GM12878 (cell line): ENCODE results near the gene FOXO1. TPM values are rescaled to one million over a fixed set of nuclear protein-coding genes. Genes with fewer than 3 reads are reported as not detected.

ENCODE experiments used
- ATAC-seq: fragments of 200-7000 bp; cut with Tn5 transposase; 3 replicates; pipeline ENCODE4 v1.9.1; 2020; ENCODE audit warnings: mild to moderate bottlenecking, moderate library complexity
- BruUV-seq: library from RNA; stranded (reverse); fragments of 400-500 nt; replicated peaks from 2 replicates; lab custom pipeline; 2021; lab: Mats Ljungman, UMichigan
- CTCF ChIA-PET: fragments of 300-600 bp; sonication (Branson Sonifier 250); formaldehyde crosslinking; extraction: SDS; loops from one replicate; lab custom pipeline; 2021; ENCODE audit warnings: inconsistent platforms; lab: Yijun Ruan, JAX
- POLR2A ChIA-PET: fragments of 350-600 bp; formaldehyde crosslinking; extraction: SDS; loops from one replicate; lab custom pipeline; 2021; ENCODE audit warnings: inconsistent platforms; lab: Charles Lee
- RAD21 ChIA-PET: fragments of 300-600 bp; sonication (Branson Sonifier 250); formaldehyde crosslinking; loops from one replicate; lab custom pipeline; 2023; ENCODE audit warnings: antibody characterized with exemption; ENCODE audit not compliant: unreplicated experiment; lab: Charles Lee
- SMC1A ChIA-PET: fragments of 300-600 bp; sonication (Branson Sonifier 250); formaldehyde crosslinking; loops from one replicate; lab custom pipeline; 2023; ENCODE audit not compliant: unreplicated experiment, uncharacterized antibody; lab: Charles Lee
- DNase-seq: peaks from one replicate; pipeline ENCODE4 v3.0.0-alpha.2; 2011; ENCODE audit warnings: low read depth, low spot score
- FAIRE-seq: peaks from 3 replicates; lab custom pipeline; 2011; peaks lifted over from hg19 to GRCh38; lab: Jason Lieb, UNC
- H2AFZ ChIP-seq: 2 replicates; pipeline ENCODE4 v1.6.0; 2011; ENCODE audit warnings: low read depth, low read length, control low read depth; ENCODE audit not compliant: control insufficient read depth
- H3K27ac ChIP-seq: 2 replicates; pipeline ENCODE4 v1.5.1; 2011; ENCODE audit warnings: control low read depth; ENCODE audit not compliant: control insufficient read depth, insufficient read depth
- H3K27me3 ChIP-seq, 2 experiments: replicated peaks in 1 of 2; 2 replicates each; pipeline versions ENCODE4 v1.6.0 to v1.6.1; 2011; ENCODE audit warnings: low read length in 1 of 2; ENCODE audit not compliant: control insufficient read depth in 2 of 2, insufficient read depth in 2 of 2
- H3K36me3 ChIP-seq, 2 experiments: 2 replicates each; pipeline ENCODE4 v1.5.1; 2011; ENCODE audit warnings: low read length in 1 of 2; ENCODE audit not compliant: control insufficient read depth in 2 of 2, insufficient read depth in 2 of 2
- H3K4me1 ChIP-seq: 2 replicates; pipeline ENCODE4 v1.6.1; 2011; ENCODE audit warnings: mild to moderate bottlenecking, low read length, moderate library complexity, mixed read lengths; ENCODE audit not compliant: control insufficient read depth, insufficient read depth
- H3K4me2 ChIP-seq: 2 replicates; pipeline ENCODE4 v1.6.0; 2011; ENCODE audit warnings: control low read depth; ENCODE audit not compliant: control insufficient read depth, insufficient read depth
- H3K4me3 ChIP-seq: fragments of 200-600 bp; sonication (generic); 2 replicates; pipeline ENCODE4 v1.5.1; 2016
- H3K79me2 ChIP-seq: 2 replicates; pipeline ENCODE4 v1.6.0; 2011; ENCODE audit warnings: low read length; ENCODE audit not compliant: control insufficient read depth, insufficient read depth
- H3K9ac ChIP-seq: 2 replicates; pipeline ENCODE4 v1.8.0; 2011; ENCODE audit warnings: low read length, control low read depth, mixed read lengths; ENCODE audit not compliant: control insufficient read depth, insufficient read depth
- H3K9me3 ChIP-seq: replicated peaks from 3 replicates; pipeline ENCODE4 v1.5.1; 2011; ENCODE audit warnings: mild to moderate bottlenecking, low read length; ENCODE audit not compliant: control insufficient read depth, insufficient read depth
- H4K20me1 ChIP-seq: 2 replicates; pipeline ENCODE4 v1.6.0; 2011; ENCODE audit not compliant: control insufficient read depth, insufficient read depth
- POLR2AphosphoS2 ChIP-seq: IDR thresholded peaks from 2 replicates; pipeline ENCODE4 v1.6.1; 2011; ENCODE audit warnings: low read depth, mild to moderate bottlenecking, low read length, improper control_type of control experiment, moderate library complexity
- SRF ChIP-seq, 2 experiments: IDR thresholded peaks; 2 replicates each; pipeline ENCODE4 v1.6.1; 2011; ENCODE audit warnings: low read depth in 2 of 2, low read length in 2 of 2, mild to moderate bottlenecking in 1 of 2, moderate library complexity in 1 of 2
- TCF12 ChIP-seq: IDR thresholded peaks from 2 replicates; pipeline ENCODE4 v1.6.1; 2011; ENCODE audit warnings: low read depth, mild to moderate bottlenecking, low read length
- YBX1 ChIP-seq: fragments of 450-650 bp; IDR thresholded peaks from 2 replicates; pipeline ENCODE4 v1.6.1; 2016; ENCODE audit warnings: antibody characterized with exemption
- ZNF384 ChIP-seq: IDR thresholded peaks from 2 replicates; pipeline ENCODE4 v1.6.1; 2012; ENCODE audit warnings: low read depth, mild to moderate bottlenecking, low read length, improper control_type of control experiment, borderline replicate concordance
- WGBS: methylation state at CpG from one replicate; pipeline ENCODE4 v1.1.6; 2016; ENCODE audit warnings: low lambda C conversion rate; ENCODE audit not compliant: insufficient replicate concordance, insufficient coverage; ENCODE audit errors: missing lambda C conversion rate; 5-methylcytosine and 5-hydroxymethylcytosine counted together
- in situ Hi-C: fragments of 300-500 bp; cut with MboI; formaldehyde crosslinking; loops from 9 replicates; pipeline ENCODE4 v1.14.3; 2018; ENCODE audit warnings: mixed read lengths
- intact Hi-C: fragments of 100-400 bp; cut with micrococcal nuclease; formaldehyde crosslinking; loops from one replicate; pipeline ENCODE4 v1.14.2; 2022; ENCODE audit not compliant: unreplicated experiment
- polyA plus RNA-seq, 11 experiments: library from polyadenylated mRNA; depleted of rRNA in 4 of 11; unstranded in 6 of 11; stranded (reverse) in 5 of 11; fragments of >200 nt; fragmentation: Nextera tagmentation in 4 of 11; fragmentation: Illumina TruSeq in 1 of 11; extraction: Ambion mirVana in 4 of 11; extraction: Trizol in 1 of 11; gene quantifications; 1 replicate in 1 of 11; 2 replicates in 10 of 11; pipeline versions ENCODE4 v1.2.1 to v1.2.3, GENCODE V29; 2011 to 2016; ENCODE audit warnings: inconsistent platforms in 2 of 11, missing spikeins in 2 of 11, low read depth in 1 of 11
- total RNA-seq, 4 experiments: library from RNA; depleted of rRNA in 3 of 4; stranded (reverse); fragments of >200 nt in 3 of 4; fragmentation: Illumina TruSeq in 1 of 4; extraction: Trizol in 1 of 4; gene quantifications; 2 replicates each; pipeline versions ENCODE4 v1.2.1 to v1.2.3, GENCODE V29; 2013 to 2021
- TF ChIP-seq, protein P1 (sequence below): fragments of 450-650 bp; formaldehyde crosslinking; IDR thresholded peaks from 2 replicates; pipeline ENCODE4 v1.5.0; 2022; ENCODE audit warnings: mild to moderate bottlenecking, missing genetic modification characterization

Gene FOXO1
- total and polyA plus RNA-seq, 10 of the 15 experiments (the other 5 are each of a cell fraction or from before 2014, with no cell fraction given), result 0.58 to 8.3 (median 0.88) TPM

DNA sequence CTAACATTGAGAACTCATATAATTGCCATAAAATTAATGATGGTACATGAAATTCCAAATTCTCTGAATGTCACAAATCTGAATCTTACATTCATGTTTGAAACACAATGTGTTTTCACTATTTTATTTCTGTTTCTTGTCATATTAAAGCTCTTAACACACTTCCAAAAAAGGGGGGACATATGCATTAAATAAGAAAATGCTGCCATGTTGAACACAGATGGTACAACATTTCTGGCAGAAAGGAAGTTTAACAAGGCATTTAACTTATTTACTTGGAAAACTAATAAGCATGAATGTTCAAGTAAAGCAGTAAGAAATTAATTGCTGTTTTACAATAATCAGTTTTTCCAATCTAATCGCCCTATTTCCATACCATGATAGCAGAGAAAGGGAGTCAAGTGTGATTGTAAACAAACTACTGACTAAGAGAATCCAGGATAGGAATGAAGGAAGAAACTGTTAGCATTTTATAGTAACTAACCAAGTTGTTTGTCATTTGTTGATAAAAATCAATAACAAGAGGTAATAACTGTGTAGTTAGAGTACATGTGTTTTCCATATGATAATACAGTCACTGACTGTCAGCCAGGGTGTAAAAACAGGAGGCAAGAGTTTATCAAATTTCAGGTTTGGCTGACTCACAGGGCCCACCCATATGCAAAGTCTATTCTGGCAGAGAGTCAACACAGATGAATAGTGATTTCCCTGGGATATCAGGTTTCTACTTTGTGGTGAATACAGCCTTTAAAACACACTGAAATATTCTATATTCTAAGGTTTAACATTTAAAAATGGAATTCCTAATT, 5.7 kb upstream of the FOXO1 start:
- FAIRE-seq, result no peak

More for the DNA sequence above, 5.7 kb upstream of the FOXO1 start:
- 39% methylated on average over 1 of the region's 1 CpG for WGBS
- Histone ChIP-seq H3K27me3 (no peaks in the 10 kb centered on the region), H3K79me2 (no peaks in the 10 kb centered on the region; the same call in 1 of the 2 replicates), H3K4me3 (no peak overlapping the region), H3K9ac (no peak overlapping the region), H3K4me2 (no peak overlapping the region), H2AFZ (no peak overlapping the region), H3K27ac (no peak overlapping the region), H3K9me3 (no peaks in the 10 kb centered on the region), H4K20me1 (no peaks in the 10 kb centered on the region), H3K4me1 (peaks cover 6% of the 10 kb centered on the region), H3K36me3 (no peaks in the 10 kb centered on the region)
- no peak for DNase-seq
- ChIA-PET RAD21 (interaction anchor here (0.9 to 2.5 kb wide), 3 partner anchors 8 to 603 kb away, joined by 3 to 20 read pairs (median 4); no protein-coding TSS in a partner anchor), POLR2A (interaction anchor here (0.5 to 0.6 kb wide), 2 partner anchors 12 to 30 kb away, joined by 4 read pairs; no protein-coding TSS in a partner anchor), SMC1A (interaction anchor here (0.6 to 2.5 kb wide), 10 partner anchors 9 to 729 kb away, joined by 3 to 11 read pairs (median 3); no protein-coding TSS in a partner anchor), CTCF (interaction anchor here (0.9 to 3.8 kb wide), 6 partner anchors 11 to 988 kb away, joined by 3 to 28 read pairs (median 4); no protein-coding TSS in a partner anchor)
- BruUV-seq, result no TSS peak
- in situ Hi-C loops (no loop called here), intact Hi-C loops (no loop called here)
- no peak for ATAC-seq
- TF ChIP-seq YBX1 (no peak), POLR2AphosphoS2 (no peak), TCF12 (no peak), ZNF384 (no peak), SRF (IDR thresholded peaks at IDR 0.05; ENCODE audit: low read depth in 2 of 2, low read length in 2 of 2) (no peak)
- TF ChIP-seq, protein P1, sequence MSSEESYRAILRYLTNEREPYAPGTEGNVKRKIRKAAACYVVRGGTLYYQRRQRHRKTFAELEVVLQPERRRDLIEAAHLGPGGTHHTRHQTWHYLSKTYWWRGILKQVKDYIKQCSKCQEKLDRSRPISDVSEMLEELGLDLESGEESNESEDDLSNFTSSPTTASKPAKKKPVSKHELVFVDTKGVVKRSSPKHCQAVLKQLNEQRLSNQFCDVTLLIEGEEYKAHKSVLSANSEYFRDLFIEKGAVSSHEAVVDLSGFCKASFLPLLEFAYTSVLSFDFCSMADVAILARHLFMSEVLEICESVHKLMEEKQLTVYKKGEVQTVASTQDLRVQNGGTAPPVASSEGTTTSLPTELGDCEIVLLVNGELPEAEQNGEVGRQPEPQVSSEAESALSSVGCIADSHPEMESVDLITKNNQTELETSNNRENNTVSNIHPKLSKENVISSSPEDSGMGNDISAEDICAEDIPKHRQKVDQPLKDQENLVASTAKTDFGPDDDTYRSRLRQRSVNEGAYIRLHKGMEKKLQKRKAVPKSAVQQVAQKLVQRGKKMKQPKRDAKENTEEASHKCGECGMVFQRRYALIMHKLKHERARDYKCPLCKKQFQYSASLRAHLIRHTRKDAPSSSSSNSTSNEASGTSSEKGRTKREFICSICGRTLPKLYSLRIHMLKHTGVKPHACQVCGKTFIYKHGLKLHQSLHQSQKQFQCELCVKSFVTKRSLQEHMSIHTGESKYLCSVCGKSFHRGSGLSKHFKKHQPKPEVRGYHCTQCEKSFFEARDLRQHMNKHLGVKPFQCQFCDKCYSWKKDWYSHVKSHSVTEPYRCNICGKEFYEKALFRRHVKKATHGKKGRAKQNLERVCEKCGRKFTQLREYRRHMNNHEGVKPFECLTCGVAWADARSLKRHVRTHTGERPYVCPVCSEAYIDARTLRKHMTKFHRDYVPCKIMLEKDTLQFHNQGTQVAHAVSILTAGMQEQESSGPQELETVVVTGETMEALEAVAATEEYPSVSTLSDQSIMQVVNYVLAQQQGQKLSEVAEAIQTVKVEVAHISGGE (CRISPR knock-in tag), result no peak
